Vagina (tissue), 2 donors: ENCODE measurements around the gene RAB27A.

ENCODE experiments used
- CTCF ChIP-seq, 3 experiments: fragments of 450-650 bp in 2 of 3; fragments of 200-600 bp in 1 of 3; sonication (generic) in 1 of 3; IDR thresholded peaks; one replicate each; pipeline ENCODE4 v1.5.1; 2017 to 2019; ENCODE audit warnings: antibody characterized with exemption in 3 of 3, mild to moderate bottlenecking in 2 of 3, moderate library complexity in 2 of 3
- POLR2A ChIP-seq, 2 donors: fragments of 450-650 bp; IDR thresholded peaks; one replicate each; pipeline ENCODE4 v1.6.1; 2017; ENCODE audit warnings: antibody characterized with exemption in 2 of 2, mild to moderate bottlenecking in 2 of 2, moderate library complexity in 2 of 2
- POLR2AphosphoS5 ChIP-seq, 2 donors: sonication (generic); formaldehyde crosslinking; IDR thresholded peaks; one replicate each; pipeline ENCODE4 v1.9.0; 2017; ENCODE audit warnings: antibody characterized with exemption in 2 of 2, mild to moderate bottlenecking in 2 of 2, low read depth in 1 of 2; ENCODE audit not compliant: insufficient read depth in 1 of 2

GRCh38 chr15:55250941-55251340 is 38.7 kb downstream of the RAB27A start:
- TF ChIP-seq POLR2A (IDR thresholded peaks at IDR 0.05) (no peak), CTCF (IDR thresholded peaks at IDR 0.05) (no peak), POLR2AphosphoS5 (IDR thresholded peaks at IDR 0.05; ENCODE audit: insufficient read depth in 1 of 2, low read depth in 1 of 2) (no peak)
